Osteoblast (primary cell): ENCODE measurements around the gene DIPK1C. TPM values are rescaled to one million over a fixed set of nuclear protein-coding genes. Genes with fewer than 3 reads are reported as not detected.

Experiments
- DNase-seq: peaks from one replicate; pipeline ENCODE4 v3.0.0; 2011; ENCODE audit warnings: low spot score, mixed read lengths; ENCODE audit not compliant: insufficient read length; ENCODE audit errors: missing footprints
- H2AFZ ChIP-seq: 2 replicates; pipeline ENCODE4 v1.6.0; 2011; ENCODE audit warnings: mild to moderate bottlenecking, low read length
- H3K27ac ChIP-seq: 2 replicates; pipeline ENCODE4 v1.5.1; 2011; ENCODE audit warnings: mild to moderate bottlenecking, low read depth, low read length, moderate library complexity
- H3K27me3 ChIP-seq: 2 replicates; pipeline ENCODE4 v1.6.0; 2012; ENCODE audit warnings: mild to moderate bottlenecking, control low read depth, inconsistent platforms, low read length, moderate library complexity; ENCODE audit not compliant: insufficient read depth
- H3K36me3 ChIP-seq: 2 replicates; pipeline ENCODE4 v1.5.1; 2011; ENCODE audit warnings: mild to moderate bottlenecking, low read length, control low read depth, moderate library complexity; ENCODE audit not compliant: insufficient read depth
- H3K4me1 ChIP-seq: 2 replicates; pipeline ENCODE4 v1.5.1; 2011; ENCODE audit warnings: mild to moderate bottlenecking, low read length, control low read depth, moderate library complexity; ENCODE audit not compliant: insufficient read depth
- H3K4me2 ChIP-seq: 2 replicates; pipeline ENCODE4 v1.6.0; 2011; ENCODE audit warnings: mild to moderate bottlenecking, low read length; ENCODE audit not compliant: insufficient read depth
- H3K4me3 ChIP-seq: fragments of 200-600 bp; sonication (generic); 3 replicates; pipeline ENCODE4 v1.5.1; 2012; ENCODE audit warnings: mild to moderate bottlenecking, low read length, inconsistent platforms; ENCODE audit not compliant: insufficient read depth
- H3K79me2 ChIP-seq: 2 replicates; pipeline ENCODE4 v1.6.0; 2012; ENCODE audit warnings: mild to moderate bottlenecking, low read length, control low read depth, inconsistent platforms; ENCODE audit not compliant: insufficient read depth
- H3K9me3 ChIP-seq: 2 replicates; pipeline ENCODE4 v1.5.1; 2011; ENCODE audit warnings: low read depth, low read length, control low read depth
- H4K20me1 ChIP-seq: 2 replicates; pipeline ENCODE4 v1.6.0; 2012; ENCODE audit warnings: mild to moderate bottlenecking, low read length, control low read depth; ENCODE audit not compliant: insufficient read depth
- total RNA-seq: library from RNA; depleted of rRNA; stranded (reverse); fragments of >200 nt; gene quantifications from 2 replicates; pipeline ENCODE4 v1.2.3, GENCODE V29; 2012
- TF ChIP-seq, protein P1 (sequence below): IDR thresholded peaks from 2 replicates; pipeline ENCODE4 v1.5.1; 2011; ENCODE audit warnings: mild to moderate bottlenecking, low read depth, low read length, moderate library complexity; ENCODE audit errors: extremely low read depth

The DIPK1C gene
- total RNA-seq, 1 donor: not detected

- TF ChIP-seq, protein P1, sequence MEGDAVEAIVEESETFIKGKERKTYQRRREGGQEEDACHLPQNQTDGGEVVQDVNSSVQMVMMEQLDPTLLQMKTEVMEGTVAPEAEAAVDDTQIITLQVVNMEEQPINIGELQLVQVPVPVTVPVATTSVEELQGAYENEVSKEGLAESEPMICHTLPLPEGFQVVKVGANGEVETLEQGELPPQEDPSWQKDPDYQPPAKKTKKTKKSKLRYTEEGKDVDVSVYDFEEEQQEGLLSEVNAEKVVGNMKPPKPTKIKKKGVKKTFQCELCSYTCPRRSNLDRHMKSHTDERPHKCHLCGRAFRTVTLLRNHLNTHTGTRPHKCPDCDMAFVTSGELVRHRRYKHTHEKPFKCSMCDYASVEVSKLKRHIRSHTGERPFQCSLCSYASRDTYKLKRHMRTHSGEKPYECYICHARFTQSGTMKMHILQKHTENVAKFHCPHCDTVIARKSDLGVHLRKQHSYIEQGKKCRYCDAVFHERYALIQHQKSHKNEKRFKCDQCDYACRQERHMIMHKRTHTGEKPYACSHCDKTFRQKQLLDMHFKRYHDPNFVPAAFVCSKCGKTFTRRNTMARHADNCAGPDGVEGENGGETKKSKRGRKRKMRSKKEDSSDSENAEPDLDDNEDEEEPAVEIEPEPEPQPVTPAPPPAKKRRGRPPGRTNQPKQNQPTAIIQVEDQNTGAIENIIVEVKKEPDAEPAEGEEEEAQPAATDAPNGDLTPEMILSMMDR: no peak
- Histone ChIP-seq H3K4me3 (no peak overlapping the region), H3K27ac (no peak overlapping the region), H3K36me3 (no peaks in the 10 kb centered on the region), H2AFZ (no peak overlapping the region), H3K4me2 (no peak overlapping the region), H4K20me1 (no peaks in the 10 kb centered on the region), H3K79me2 (no peaks in the 10 kb centered on the region), H3K27me3 (no peaks in the 10 kb centered on the region), H3K4me1 (no peaks in the 10 kb centered on the region), H3K9me3 (no peaks in the 10 kb centered on the region)
- DNase-seq: no peak
Measured at GRCh38 chr18:74410441-74410992, 46.6 kb downstream of the DIPK1C start.

DNA sequence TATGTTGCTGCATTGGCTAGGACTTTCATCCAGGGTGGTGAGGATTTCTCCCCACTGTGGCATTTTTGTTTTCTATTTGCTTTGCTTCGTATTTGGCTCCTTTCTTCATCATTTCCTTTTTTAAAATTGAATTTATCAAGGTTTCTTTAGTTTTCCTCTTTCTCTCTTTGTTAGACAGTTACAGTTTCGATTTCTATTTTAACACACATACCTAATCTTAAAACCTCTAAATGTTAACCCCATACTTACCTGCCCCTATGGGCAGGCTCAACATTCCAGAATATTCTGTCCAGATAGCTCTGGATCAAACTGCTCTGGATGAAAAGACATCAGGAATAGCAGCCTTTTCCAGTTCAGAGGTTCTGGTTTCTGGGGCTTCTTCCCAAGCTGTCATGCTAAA lies 49.2 kb downstream of the DIPK1C start:
- Histone ChIP-seq H2AFZ (no peak overlapping the region), H3K27me3 (no peaks in the 10 kb centered on the region), H4K20me1 (no peaks in the 10 kb centered on the region), H3K9me3 (no peaks in the 10 kb centered on the region), H3K4me3 (no peak overlapping the region), H3K4me2 (no peak overlapping the region), H3K36me3 (no peaks in the 10 kb centered on the region), H3K79me2 (no peaks in the 10 kb centered on the region), H3K27ac (no peak overlapping the region), H3K4me1 (no peaks in the 10 kb centered on the region)
- TF ChIP-seq, protein P1: no peak
- no peak for DNase-seq

DNA sequence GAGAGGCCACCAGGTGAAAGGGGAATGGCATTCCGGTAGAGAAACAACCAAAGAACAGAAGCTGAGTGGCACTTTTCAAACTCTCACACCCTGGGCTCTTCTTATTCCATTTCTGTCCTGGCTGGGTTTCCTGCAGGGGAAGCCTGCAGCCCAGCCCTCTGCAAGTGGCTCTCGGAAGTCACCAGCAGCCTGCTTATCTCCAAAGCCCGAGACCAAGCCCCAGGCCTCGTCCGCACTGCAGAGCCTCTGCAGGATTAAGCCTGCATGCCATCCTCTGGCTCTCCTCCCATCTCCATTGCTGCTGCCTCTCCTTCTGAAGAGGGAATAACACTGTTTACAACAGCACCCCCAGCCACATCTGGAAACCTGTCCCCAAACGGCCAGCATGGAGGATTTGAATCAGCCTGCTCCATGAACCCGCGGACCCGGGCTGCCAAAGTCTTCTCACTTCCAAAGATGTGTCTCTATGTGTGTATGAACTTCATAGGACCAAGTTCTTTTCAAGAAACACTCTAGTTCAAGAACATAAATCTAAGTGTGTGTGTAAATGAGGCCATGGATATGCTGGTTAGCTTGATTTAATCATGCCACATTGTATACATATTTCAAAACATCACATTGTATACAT lies 54.2 kb downstream of the DIPK1C start:
- DNase-seq: no peak
- no peaks in the 10 kb centered on the region for H4K20me1 ChIP-seq
- H3K27ac ChIP-seq: no peak overlapping the region
- no peaks in the 10 kb centered on the region for H3K9me3 ChIP-seq
- peaks cover 11% of the 10 kb centered on the region for H3K27me3 ChIP-seq
- no peaks in the 10 kb centered on the region for H3K36me3 ChIP-seq
- H2AFZ ChIP-seq: no peak overlapping the region
- H3K79me2 ChIP-seq: no peaks in the 10 kb centered on the region
- no peak overlapping the region for H3K4me3 ChIP-seq
- TF ChIP-seq, protein P1: no peak
- H3K4me1 ChIP-seq: no peaks in the 10 kb centered on the region
- H3K4me2 ChIP-seq: no peak overlapping the region

DNA sequence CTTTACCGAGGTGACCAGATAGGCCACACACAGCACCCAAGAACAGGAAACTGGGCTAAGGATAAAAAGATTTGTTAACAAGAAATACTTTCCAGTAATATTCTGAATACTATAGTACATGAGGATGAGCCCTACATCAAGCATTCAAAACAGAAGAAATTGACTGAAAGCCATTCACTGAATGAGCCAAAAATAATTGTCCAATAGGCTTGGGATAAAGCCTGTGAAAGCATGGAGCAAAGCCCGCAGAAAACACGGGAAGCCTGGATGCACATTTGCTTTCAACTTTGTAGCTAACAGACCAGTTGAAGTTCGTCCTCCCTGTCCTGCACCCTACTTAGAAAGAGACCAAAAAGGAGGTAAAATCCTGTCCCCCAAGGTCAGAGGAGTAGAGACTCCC lies 56.3 kb downstream of the DIPK1C start:
- Histone ChIP-seq H3K4me2 (no peak overlapping the region), H4K20me1 (no peaks in the 10 kb centered on the region), H3K4me3 (no peak overlapping the region), H3K79me2 (no peaks in the 10 kb centered on the region), H3K9me3 (no peaks in the 10 kb centered on the region), H3K4me1 (no peaks in the 10 kb centered on the region), H3K36me3 (no peaks in the 10 kb centered on the region), H3K27me3 (peaks cover 11% of the 10 kb centered on the region), H2AFZ (no peak overlapping the region), H3K27ac (no peak overlapping the region)
- TF ChIP-seq, protein P1: no peak
- no peak for DNase-seq
